ENCODE results near the gene BCL2L1.
"Not testable (repeated sequence)": the region's sequence is repeated elsewhere in the genome, so short reads cannot be mapped to it uniquely, and the experiment has no call there.

The BCL2L1 gene

GRCh38 chr20:31648104-31648503 is 74.6 kb downstream of the BCL2L1 start:
- not testable (repeated sequence) for DNase-seq (ENCODE audit: low read depth, low spot score)

- no peak for DNase-seq (ENCODE audit: low read depth, low spot score)
These were observed 78.0 kb downstream of the BCL2L1 start for GRCh38 chr20:31644701-31645100.

- DNase-seq (ENCODE audit: low read depth, low spot score): no peak
These were observed 79.1 kb downstream of the BCL2L1 start for GRCh38 chr20:31643522-31643921.

GRCh38 chr20:31642837-31643236 is 79.8 kb downstream of the BCL2L1 start:
- DNase-seq (ENCODE audit: low read depth, low spot score): no peak

- no peak for DNase-seq (ENCODE audit: low read depth, low spot score)
These were observed 81.3 kb downstream of the BCL2L1 start for GRCh38 chr20:31641391-31641790.

GRCh38 chr20:31640259-31640658 is 82.4 kb downstream of the BCL2L1 start:
- DNase-seq (ENCODE audit: low read depth, low spot score): no peak

- DNase-seq (ENCODE audit: low read depth, low spot score): no peak
These were observed 83.9 kb downstream of the BCL2L1 start for GRCh38 chr20:31638816-31639215.

- no peak for DNase-seq (ENCODE audit: low read depth, low spot score)
These were observed 84.4 kb downstream of the BCL2L1 start for GRCh38 chr20:31638317-31638716.

GRCh38 chr20:31637660-31638059 is 85.0 kb downstream of the BCL2L1 start, which contains the start of gene COX4I2:
TSS of gene COX4I2 (plus strand) at chr20:31637912. CDS start at chr20:31639018, 1,106 bp downstream.
- DNase-seq (ENCODE audit: low read depth, low spot score): no peak

GRCh38 chr20:31633339-31633914 is 89.2 kb downstream of the BCL2L1 start:
- no peak for DNase-seq (ENCODE audit: low read depth, low spot score)

GRCh38 chr20:31632548-31633338 is 89.9 kb downstream of the BCL2L1 start:
- no peak for DNase-seq (ENCODE audit: low read depth, low spot score)

- DNase-seq (ENCODE audit: low read depth, low spot score): no peak
These were observed 92.4 kb downstream of the BCL2L1 start for GRCh38 chr20:31630187-31630790.

GRCh38 chr20:31628057-31628456 is 94.6 kb downstream of the BCL2L1 start:
- not testable (repeated sequence) for DNase-seq (ENCODE audit: low read depth, low spot score)

GRCh38 chr20:31626534-31626933 is 96.1 kb downstream of the BCL2L1 start:
- DNase-seq (ENCODE audit: low read depth, low spot score): not testable (repeated sequence)

- DNase-seq (ENCODE audit: low read depth, low spot score): not testable (repeated sequence)
These were observed 99.6 kb downstream of the BCL2L1 start for GRCh38 chr20:31623123-31623505.

- no peak for DNase-seq (ENCODE audit: low read depth, low spot score)
These were observed 102.4 kb downstream of the BCL2L1 start for GRCh38 chr20:31620246-31620645.

- no peak for DNase-seq (ENCODE audit: low read depth, low spot score)
These were observed 105.1 kb downstream of the BCL2L1 start for GRCh38 chr20:31617432-31618104.

- DNase-seq (ENCODE audit: low read depth, low spot score): no peak
These were observed 107.3 kb downstream of the BCL2L1 start for GRCh38 chr20:31615416-31615815.
